Jurkat, Clone E6-1 (cell line): Measurements from ENCODE around the gene TIA1.
"Not testable (repeated sequence)": the region's sequence is repeated elsewhere in the genome, so short reads cannot be mapped to it uniquely, and the experiment has no call there.

ENCODE experiments used
- DNase-seq: peaks from one replicate; pipeline ENCODE4 v3.0.0-alpha.2; 2011; ENCODE audit warnings: low read depth, low spot score
- H3K4me3 ChIP-seq: 2 replicates; pipeline ENCODE4 v1.5.1; 2011; ENCODE audit warnings: mild to moderate bottlenecking, low read length, control low read depth, moderate library complexity

TIA1 gene

DNA sequence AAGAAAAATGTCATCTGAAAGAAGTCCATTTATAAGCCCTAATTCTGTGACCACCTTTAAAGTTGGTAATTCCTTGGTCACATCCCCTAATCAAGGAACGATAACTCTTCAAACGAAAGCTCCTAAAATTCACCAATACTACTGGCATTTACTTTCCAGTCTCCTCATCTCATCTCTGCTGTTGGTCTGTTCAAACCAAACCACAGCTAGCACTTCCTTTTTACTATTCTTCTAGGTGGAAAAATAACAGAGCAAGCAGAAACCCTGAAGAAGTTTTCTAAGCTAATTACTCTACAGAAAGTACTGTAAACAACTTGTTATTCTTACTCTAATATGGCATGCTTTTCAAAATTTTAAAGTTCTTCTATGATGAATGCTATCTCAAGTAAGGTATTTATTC, 21.6 kb downstream of the TIA1 start:
- no peak for DNase-seq

GRCh38 chr2:70223305-70223704, 25.1 kb downstream of the TIA1 start:
- DNase-seq, H3K4me3 ChIP-seq: not testable (repeated sequence)

More for the DNA sequence above, 21.6 kb downstream of the TIA1 start:
- H3K4me3 ChIP-seq: no peak overlapping the region

- H3K4me3 ChIP-seq: no peak overlapping the region
- no peak for DNase-seq
Observed at GRCh38 chr2:70214953-70215549, 33.4 kb downstream of the TIA1 start.

- no peak for DNase-seq
- no peak overlapping the region for H3K4me3 ChIP-seq
Observed at GRCh38 chr2:70214365-70214764, 34.1 kb downstream of the TIA1 start.

GRCh38 chr2:70212298-70212932, 36.0 kb downstream of the TIA1 start:
- no peak for DNase-seq
- H3K4me3 ChIP-seq: no peak overlapping the region

- DNase-seq: no peak
- no peak overlapping the region for H3K4me3 ChIP-seq
Observed at GRCh38 chr2:70211595-70211994, 36.8 kb downstream of the TIA1 start.

GRCh38 chr2:70204452-70204851, 44.0 kb downstream of the TIA1 start:
- DNase-seq: no peak
- H3K4me3 ChIP-seq: no peak overlapping the region

DNA sequence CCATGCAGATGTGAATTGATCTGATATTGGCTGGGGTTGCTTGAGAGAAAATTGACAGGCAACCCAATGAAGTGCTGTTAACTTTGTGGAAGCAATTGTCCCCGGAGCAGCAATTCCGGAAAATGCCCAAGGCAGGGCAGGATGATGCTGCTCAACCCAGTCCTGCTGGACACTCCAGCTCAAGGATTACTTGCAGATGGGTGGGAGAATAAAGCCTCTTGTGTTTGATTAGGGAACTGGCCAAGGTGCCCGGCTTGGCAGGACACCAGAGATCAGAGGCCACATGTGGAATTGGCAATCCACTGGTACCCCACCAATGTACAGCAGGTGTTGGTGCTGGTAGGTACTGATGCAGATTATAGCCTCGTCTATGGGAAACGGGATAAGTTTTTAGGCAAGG, 45.3 kb downstream of the TIA1 start:
- no peak overlapping the region for H3K4me3 ChIP-seq

GRCh38 chr2:70202236-70202806, 46.1 kb downstream of the TIA1 start:
- no peak overlapping the region for H3K4me3 ChIP-seq
- DNase-seq: no peak

More for the DNA sequence above, 45.3 kb downstream of the TIA1 start:
- no peak for DNase-seq

DNA sequence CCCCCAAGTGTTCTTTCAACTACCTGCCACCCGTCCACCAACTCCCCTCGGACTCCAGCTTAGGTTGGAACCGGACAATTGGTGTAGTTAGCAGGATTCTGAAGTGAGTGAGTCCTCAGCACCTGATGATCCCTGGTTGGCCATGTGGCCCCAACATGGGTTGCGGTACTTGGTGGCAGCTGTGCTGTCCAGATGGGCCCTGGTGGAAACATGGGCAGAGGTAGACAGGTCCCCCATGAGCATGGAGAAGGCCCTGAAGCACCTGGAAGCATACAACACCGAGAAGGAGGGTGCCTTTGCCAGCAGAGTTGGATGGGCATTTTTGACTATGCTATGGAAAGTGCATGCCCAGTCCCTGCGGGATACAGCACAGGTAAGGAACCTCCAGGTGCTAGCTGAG, 46.6 kb downstream of the TIA1 start:
- DNase-seq: no peak
- H3K4me3 ChIP-seq: no peak overlapping the region

- no peak for DNase-seq
- H3K4me3 ChIP-seq: no peak overlapping the region
Observed at GRCh38 chr2:70201225-70201768, 47.1 kb downstream of the TIA1 start.

DNA sequence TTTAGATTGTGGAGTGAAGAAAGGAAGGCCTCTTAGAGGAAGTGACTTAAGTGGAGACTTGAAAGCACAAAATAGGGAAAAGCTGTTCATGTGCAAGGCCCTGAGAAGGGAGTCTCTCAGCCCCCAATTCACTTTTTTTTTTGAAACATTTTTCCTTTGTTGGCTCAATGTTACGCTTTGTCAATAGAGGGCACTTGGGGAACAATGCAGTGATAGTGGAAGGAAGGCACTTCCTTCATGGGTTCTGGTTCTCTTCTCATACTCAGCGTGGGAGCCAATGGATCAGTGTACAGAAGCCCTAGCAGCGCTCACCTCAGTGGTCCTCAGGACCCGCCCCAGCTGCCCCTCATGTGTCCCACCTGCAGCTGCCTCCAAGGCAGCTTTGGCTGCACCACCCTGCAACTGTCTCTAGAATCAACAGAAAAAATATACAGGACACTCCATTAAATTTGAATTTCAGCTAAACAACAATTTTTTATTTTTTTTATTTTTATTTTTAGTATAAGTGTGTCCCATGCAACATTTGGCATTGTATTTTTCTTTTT, 49.0 kb downstream of the TIA1 start:
- no peak for DNase-seq
- no peak overlapping the region for H3K4me3 ChIP-seq

GRCh38 chr2:70192516-70192915, 55.9 kb downstream of the TIA1 start:
- DNase-seq: no peak
- H3K4me3 ChIP-seq: no peak overlapping the region

- H3K4me3 ChIP-seq: peak overlapping the region; percentile 74
- no peak for DNase-seq
Observed at GRCh38 chr2:70191244-70191735, 57.1 kb downstream of the TIA1 start.

- peak; percentile 98 for DNase-seq
- peak within 1 kb of the TSS; percentile 74 for H3K4me3 ChIP-seq
Observed at GRCh38 chr2:70190418-70191243, 57.8 kb downstream of the TIA1 start, which contains the start of gene C2orf42. Gene C2orf42 (minus strand): TSS chr2:70191019. CDS start chr2:70181985, 9,034 bp downstream.

- no peak overlapping the region for H3K4me3 ChIP-seq
Observed at GRCh38 chr2:70188460-70188859, 60.0 kb downstream of the TIA1 start.

DNA sequence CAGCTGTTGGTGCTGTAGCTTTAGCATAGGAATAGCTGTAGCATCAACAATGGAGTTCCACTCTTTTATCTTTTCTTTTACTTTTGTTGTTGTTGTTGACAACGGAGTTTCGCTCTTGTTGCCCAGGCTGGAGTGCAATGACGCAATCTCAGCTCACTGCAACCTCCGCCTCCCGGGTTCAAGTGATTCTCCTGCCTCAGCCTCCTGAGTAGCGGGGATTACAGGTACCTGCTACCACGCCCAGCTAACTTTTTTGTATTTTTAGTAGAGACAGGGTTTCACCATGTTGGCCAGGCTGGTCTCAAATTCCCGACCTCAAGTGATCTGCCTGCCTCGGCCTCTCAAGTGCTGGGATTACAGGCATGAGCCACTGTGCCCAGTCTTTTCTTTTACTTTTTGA, 61.3 kb downstream of the TIA1 start:
- DNase-seq: not testable (repeated sequence)

More at GRCh38 chr2:70188460-70188859, 60.0 kb downstream of the TIA1 start:
- DNase-seq: no peak

GRCh38 chr2:70182689-70183088, 65.7 kb downstream of the TIA1 start:
- H3K4me3 ChIP-seq: no peak overlapping the region
- DNase-seq: no peak

More for the DNA sequence above, 61.3 kb downstream of the TIA1 start:
- not testable (repeated sequence) for H3K4me3 ChIP-seq

DNA sequence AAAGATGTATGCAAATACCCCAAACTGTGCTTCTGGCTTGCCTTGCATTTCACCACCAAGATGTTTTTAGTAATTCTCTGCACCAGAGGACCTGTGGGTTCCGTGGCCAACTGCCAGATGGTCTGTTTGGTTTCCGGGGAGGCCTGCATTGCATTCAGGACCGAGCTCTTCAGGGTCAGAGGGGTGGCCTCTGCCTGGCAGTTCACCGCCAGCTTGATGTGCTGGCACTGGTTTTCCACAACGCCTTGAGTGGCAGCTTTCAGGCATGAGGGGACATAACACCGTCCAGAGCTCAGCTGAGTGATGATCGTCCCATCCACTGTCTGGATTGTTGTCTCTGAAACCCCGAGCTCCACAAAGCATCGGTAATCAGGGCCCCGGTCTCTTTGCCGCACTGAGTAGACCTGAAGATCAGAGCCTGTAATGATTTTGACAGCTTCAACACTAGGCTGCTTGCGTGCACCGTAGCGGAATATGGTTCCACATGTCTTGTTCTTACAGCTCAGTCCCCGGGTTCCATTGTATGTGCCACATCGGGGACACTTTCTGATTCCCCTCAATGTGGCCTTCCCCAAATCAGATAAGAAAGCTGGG, 67.0 kb downstream of the TIA1 start:
- no peak for DNase-seq
- no peak overlapping the region for H3K4me3 ChIP-seq
